HepG2 (cell line): ENCODE measurements around the gene C14orf119. TPM values are rescaled to one million over a fixed set of nuclear protein-coding genes. Genes with fewer than 3 reads are reported as not detected.

ENCODE experiments used
- ARHGAP35 ChIP-seq: sonication (generic); formaldehyde crosslinking; IDR thresholded peaks from 2 replicates; pipeline ENCODE4 v1.9.0; 2022; ENCODE audit warnings: mild to moderate bottlenecking, inconsistent platforms, moderate library complexity, missing genetic modification reagents, borderline replicate concordance
- EHMT2 ChIP-seq: fragments of 200-600 bp; sonication (generic); IDR thresholded peaks from 2 replicates; pipeline ENCODE4 v1.7.0; 2017; ENCODE audit warnings: antibody characterized with exemption, low read depth, low read length, borderline replicate concordance
- ELF1 ChIP-seq: sonication (generic); formaldehyde crosslinking; IDR thresholded peaks from 2 replicates; pipeline ENCODE4 v1.4.0; 2020; ENCODE audit warnings: missing genetic modification reagents
- NFE2L2 ChIP-seq: fragments of 150-350 bp; IDR thresholded peaks from 2 replicates; pipeline ENCODE4 v1.6.1; 2014; ENCODE audit warnings: low read length
- PHF21A ChIP-seq: sonication (generic); formaldehyde crosslinking; IDR thresholded peaks from 2 replicates; pipeline ENCODE4 v1.5.0; 2020; ENCODE audit warnings: mild to moderate bottlenecking, missing genetic modification reagents
- SRSF1 ChIP-seq: fragments of 200-400 bp; formaldehyde crosslinking; optimal IDR thresholded peaks from 2 replicates; pipeline ENCODE3; 2017; ENCODE audit warnings: mild to moderate bottlenecking, low read depth, low read length, moderate library complexity
- TCF12 ChIP-seq, 2 experiments: fragments of 450-650 bp in 1 of 2; sonication (generic) in 1 of 2; formaldehyde crosslinking in 1 of 2; IDR thresholded peaks; 2 replicates each; pipeline versions ENCODE4 v1.6.1 to v1.8.0; 2017 to 2022; ENCODE audit warnings: antibody characterized with exemption in 1 of 2, mild to moderate bottlenecking in 1 of 2, missing genetic modification reagents in 1 of 2, moderate library complexity in 1 of 2
- ZNF468 ChIP-seq: sonication (generic); formaldehyde crosslinking; IDR thresholded peaks from 2 replicates; pipeline ENCODE4 v1.8.0; 2022; ENCODE audit warnings: mild to moderate bottlenecking, moderate library complexity, missing genetic modification reagents
- ZNF512B ChIP-seq: sonication (generic); formaldehyde crosslinking; IDR thresholded peaks from 2 replicates; pipeline ENCODE4 v1.5.1; 2020; ENCODE audit warnings: missing genetic modification reagents, mild to moderate bottlenecking, borderline replicate concordance
- ZZZ3 ChIP-seq: sonication (generic); formaldehyde crosslinking; IDR thresholded peaks from 2 replicates; pipeline ENCODE4 v1.4.0; 2020; ENCODE audit warnings: missing genetic modification reagents, mild to moderate bottlenecking, borderline replicate concordance
- polyA plus RNA-seq, 8 experiments: library from polyadenylated mRNA; depleted of rRNA in 3 of 8; stranded (reverse) in 7 of 8; unstranded in 1 of 8; fragments of >200 nt; fragmentation: Illumina TruSeq in 4 of 8; extraction: Trizol in 4 of 8; gene quantifications; 2 replicates each; pipeline versions ENCODE4 v1.2.1 to v1.2.3, GENCODE V29; 2011 to 2016; ENCODE audit warnings: low read depth in 4 of 8, missing spikeins in 1 of 8, mixed read lengths in 1 of 8; ENCODE audit not compliant: insufficient read depth in 1 of 8
- total RNA-seq, 5 experiments: library from RNA; depleted of rRNA; stranded (reverse); fragments of >200 nt; fragmentation: Illumina TruSeq; extraction: Trizol; gene quantifications; 2 replicates each; pipeline ENCODE4 v1.2.3, GENCODE V29; 2016; ENCODE audit warnings: low read depth in 1 of 5
- TF ChIP-seq, protein P1 (sequence below): sonication (generic); formaldehyde crosslinking; IDR thresholded peaks from 2 replicates; pipeline ENCODE4 v1.5.0; 2020; ENCODE audit warnings: mild to moderate bottlenecking, missing genetic modification reagents
- TF ChIP-seq, protein P2 (sequence below): sonication (generic); formaldehyde crosslinking; IDR thresholded peaks from 2 replicates; pipeline ENCODE4 v1.5.0; 2020; ENCODE audit warnings: missing genetic modification reagents
- TF ChIP-seq, protein P3 (sequence below): sonication (generic); formaldehyde crosslinking; IDR thresholded peaks from 2 replicates; pipeline ENCODE4 v1.5.0; 2020; ENCODE audit warnings: mild to moderate bottlenecking, missing genetic modification reagents, moderate library complexity
- TF ChIP-seq, protein P4 (sequence below): sonication (generic); formaldehyde crosslinking; conservative IDR thresholded peaks from 2 replicates; pipeline ENCODE4 v1.4.0; 2020; ENCODE audit warnings: missing genetic modification reagents
- TF ChIP-seq, protein P5 (sequence below): IDR thresholded peaks from 2 replicates; pipeline ENCODE4 v1.6.1; 2016; ENCODE audit warnings: mild to moderate bottlenecking

The C14orf119 gene
- total and polyA plus RNA-seq, 2 of the 13 experiments (the other 11 are each of a cell fraction or from before 2014, with no cell fraction given) = 117 to 206 TPM

- 0 out of 2 replicates have a peak, but pooled peaks have one; percentile 28 for TF ChIP-seq ZNF512B (CRISPR knock-in tag)
- peak; percentile 97 for TF ChIP-seq ZZZ3 (CRISPR knock-in tag)
- TF ChIP-seq ARHGAP35 (CRISPR knock-in tag) = no peak
- TF ChIP-seq PHF21A (CRISPR knock-in tag) = no peak
- TF ChIP-seq TCF12 (IDR thresholded peaks at IDR 0.05) = no peak
- peak; percentile 84; the same call in 1 of the 2 replicates for TF ChIP-seq TCF12 (CRISPR knock-in tag; IDR thresholded peaks at IDR 0.05)
- TF ChIP-seq, protein P1, sequence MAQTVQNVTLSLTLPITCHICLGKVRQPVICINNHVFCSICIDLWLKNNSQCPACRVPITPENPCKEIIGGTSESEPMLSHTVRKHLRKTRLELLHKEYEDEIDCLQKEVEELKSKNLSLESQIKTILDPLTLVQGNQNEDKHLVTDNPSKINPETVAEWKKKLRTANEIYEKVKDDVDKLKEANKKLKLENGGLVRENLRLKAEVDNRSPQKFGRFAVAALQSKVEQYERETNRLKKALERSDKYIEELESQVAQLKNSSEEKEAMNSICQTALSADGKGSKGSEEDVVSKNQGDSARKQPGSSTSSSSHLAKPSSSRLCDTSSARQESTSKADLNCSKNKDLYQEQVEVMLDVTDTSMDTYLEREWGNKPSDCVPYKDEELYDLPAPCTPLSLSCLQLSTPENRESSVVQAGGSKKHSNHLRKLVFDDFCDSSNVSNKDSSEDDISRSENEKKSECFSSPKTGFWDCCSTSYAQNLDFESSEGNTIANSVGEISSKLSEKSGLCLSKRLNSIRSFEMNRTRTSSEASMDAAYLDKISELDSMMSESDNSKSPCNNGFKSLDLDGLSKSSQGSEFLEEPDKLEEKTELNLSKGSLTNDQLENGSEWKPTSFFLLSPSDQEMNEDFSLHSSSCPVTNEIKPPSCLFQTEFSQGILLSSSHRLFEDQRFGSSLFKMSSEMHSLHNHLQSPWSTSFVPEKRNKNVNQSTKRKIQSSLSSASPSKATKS (CRISPR knock-in tag) = no peak
- TF ChIP-seq, protein P2, sequence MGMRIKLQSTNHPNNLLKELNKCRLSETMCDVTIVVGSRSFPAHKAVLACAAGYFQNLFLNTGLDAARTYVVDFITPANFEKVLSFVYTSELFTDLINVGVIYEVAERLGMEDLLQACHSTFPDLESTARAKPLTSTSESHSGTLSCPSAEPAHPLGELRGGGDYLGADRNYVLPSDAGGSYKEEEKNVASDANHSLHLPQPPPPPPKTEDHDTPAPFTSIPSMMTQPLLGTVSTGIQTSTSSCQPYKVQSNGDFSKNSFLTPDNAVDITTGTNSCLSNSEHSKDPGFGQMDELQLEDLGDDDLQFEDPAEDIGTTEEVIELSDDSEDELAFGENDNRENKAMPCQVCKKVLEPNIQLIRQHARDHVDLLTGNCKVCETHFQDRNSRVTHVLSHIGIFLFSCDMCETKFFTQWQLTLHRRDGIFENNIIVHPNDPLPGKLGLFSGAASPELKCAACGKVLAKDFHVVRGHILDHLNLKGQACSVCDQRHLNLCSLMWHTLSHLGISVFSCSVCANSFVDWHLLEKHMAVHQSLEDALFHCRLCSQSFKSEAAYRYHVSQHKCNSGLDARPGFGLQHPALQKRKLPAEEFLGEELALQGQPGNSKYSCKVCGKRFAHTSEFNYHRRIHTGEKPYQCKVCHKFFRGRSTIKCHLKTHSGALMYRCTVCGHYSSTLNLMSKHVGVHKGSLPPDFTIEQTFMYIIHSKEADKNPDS (CRISPR knock-in tag) = no peak
- TF ChIP-seq, protein P3, sequence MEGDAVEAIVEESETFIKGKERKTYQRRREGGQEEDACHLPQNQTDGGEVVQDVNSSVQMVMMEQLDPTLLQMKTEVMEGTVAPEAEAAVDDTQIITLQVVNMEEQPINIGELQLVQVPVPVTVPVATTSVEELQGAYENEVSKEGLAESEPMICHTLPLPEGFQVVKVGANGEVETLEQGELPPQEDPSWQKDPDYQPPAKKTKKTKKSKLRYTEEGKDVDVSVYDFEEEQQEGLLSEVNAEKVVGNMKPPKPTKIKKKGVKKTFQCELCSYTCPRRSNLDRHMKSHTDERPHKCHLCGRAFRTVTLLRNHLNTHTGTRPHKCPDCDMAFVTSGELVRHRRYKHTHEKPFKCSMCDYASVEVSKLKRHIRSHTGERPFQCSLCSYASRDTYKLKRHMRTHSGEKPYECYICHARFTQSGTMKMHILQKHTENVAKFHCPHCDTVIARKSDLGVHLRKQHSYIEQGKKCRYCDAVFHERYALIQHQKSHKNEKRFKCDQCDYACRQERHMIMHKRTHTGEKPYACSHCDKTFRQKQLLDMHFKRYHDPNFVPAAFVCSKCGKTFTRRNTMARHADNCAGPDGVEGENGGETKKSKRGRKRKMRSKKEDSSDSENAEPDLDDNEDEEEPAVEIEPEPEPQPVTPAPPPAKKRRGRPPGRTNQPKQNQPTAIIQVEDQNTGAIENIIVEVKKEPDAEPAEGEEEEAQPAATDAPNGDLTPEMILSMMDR = peak; percentile 16; the same call in 1 of the 2 replicates
- TF ChIP-seq, protein P4, sequence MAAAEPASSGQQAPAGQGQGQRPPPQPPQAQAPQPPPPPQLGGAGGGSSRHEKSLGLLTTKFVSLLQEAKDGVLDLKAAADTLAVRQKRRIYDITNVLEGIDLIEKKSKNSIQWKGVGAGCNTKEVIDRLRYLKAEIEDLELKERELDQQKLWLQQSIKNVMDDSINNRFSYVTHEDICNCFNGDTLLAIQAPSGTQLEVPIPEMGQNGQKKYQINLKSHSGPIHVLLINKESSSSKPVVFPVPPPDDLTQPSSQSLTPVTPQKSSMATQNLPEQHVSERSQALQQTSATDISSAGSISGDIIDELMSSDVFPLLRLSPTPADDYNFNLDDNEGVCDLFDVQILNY = peak; percentile 54; the same call in 1 of the 2 replicates
- TF ChIP-seq EHMT2 = no peak
- TF ChIP-seq SRSF1 = peak; percentile 65
- TF ChIP-seq, protein P5, sequence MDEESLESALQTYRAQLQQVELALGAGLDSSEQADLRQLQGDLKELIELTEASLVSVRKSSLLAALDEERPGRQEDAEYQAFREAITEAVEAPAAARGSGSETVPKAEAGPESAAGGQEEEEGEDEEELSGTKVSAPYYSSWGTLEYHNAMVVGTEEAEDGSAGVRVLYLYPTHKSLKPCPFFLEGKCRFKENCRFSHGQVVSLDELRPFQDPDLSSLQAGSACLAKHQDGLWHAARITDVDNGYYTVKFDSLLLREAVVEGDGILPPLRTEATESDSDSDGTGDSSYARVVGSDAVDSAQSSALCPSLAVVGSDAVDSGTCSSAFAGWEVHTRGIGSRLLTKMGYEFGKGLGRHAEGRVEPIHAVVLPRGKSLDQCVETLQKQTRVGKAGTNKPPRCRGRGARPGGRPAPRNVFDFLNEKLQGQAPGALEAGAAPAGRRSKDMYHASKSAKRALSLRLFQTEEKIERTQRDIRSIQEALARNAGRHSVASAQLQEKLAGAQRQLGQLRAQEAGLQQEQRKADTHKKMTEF (CRISPR knock-in tag) = peak; percentile 45
- peak; percentile 97 for TF ChIP-seq ELF1 (CRISPR knock-in tag)
- TF ChIP-seq ZNF468 (CRISPR knock-in tag) = no peak
- peak; percentile 29; the same call in 1 of the 2 replicates for TF ChIP-seq NFE2L2
Measured at GRCh38 chr14:23095196-23096108, at the start of gene C14orf119 (continued).
